ENCODE results near the gene LIPJ.

DNA sequence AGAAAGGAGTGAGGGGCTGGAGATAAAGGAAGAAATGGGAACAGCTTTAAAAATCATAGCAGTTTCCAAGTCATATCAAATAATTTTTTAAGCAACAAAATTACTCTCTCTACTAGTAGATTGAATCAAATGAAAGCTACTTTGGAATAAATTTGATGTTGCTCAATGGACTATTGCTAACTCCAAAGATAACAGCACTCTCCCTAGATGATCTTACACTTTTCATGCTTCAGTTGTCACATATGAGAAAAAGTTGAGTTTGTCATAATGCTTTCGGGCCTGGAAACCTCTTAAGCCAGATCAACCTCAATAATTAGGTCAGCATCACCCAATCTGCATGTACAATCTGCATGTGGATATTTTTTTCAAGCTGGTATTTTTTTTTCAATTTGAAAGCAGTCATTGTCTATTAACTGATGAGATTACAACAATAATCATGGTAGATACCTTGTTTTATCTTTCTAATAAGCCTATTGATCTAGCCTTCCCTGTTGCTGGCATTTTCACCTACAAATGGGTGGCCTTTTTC, 31.3 kb downstream of the LIPJ start:
- TF ChIP-seq, protein P1, sequence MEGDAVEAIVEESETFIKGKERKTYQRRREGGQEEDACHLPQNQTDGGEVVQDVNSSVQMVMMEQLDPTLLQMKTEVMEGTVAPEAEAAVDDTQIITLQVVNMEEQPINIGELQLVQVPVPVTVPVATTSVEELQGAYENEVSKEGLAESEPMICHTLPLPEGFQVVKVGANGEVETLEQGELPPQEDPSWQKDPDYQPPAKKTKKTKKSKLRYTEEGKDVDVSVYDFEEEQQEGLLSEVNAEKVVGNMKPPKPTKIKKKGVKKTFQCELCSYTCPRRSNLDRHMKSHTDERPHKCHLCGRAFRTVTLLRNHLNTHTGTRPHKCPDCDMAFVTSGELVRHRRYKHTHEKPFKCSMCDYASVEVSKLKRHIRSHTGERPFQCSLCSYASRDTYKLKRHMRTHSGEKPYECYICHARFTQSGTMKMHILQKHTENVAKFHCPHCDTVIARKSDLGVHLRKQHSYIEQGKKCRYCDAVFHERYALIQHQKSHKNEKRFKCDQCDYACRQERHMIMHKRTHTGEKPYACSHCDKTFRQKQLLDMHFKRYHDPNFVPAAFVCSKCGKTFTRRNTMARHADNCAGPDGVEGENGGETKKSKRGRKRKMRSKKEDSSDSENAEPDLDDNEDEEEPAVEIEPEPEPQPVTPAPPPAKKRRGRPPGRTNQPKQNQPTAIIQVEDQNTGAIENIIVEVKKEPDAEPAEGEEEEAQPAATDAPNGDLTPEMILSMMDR (IDR thresholded peaks at IDR 0.05; ENCODE audit: low read length) = no peak
- TF ChIP-seq EZH2 (IDR thresholded peaks at IDR 0.05; ENCODE audit: borderline replicate concordance, low read length) = no peak
